Loucy (cell line): ENCODE data around the gene GPX1.

Source experiments
- EZH2phosphoT487 ChIP-seq: fragments of 200-600 bp; IDR thresholded peaks from 2 replicates; pipeline ENCODE4 v1.6.1; 2018; ENCODE audit warnings: antibody characterized with exemption, mild to moderate bottlenecking, moderate library complexity, borderline replicate concordance
- TF ChIP-seq, protein P1 (sequence below): fragments of 200-600 bp; sonication (generic); conservative IDR thresholded peaks from 2 replicates; pipeline ENCODE4 v1.5.1; 2014; ENCODE audit warnings: mild to moderate bottlenecking, antibody characterized with exemption, low read length

- TF ChIP-seq, protein P1, sequence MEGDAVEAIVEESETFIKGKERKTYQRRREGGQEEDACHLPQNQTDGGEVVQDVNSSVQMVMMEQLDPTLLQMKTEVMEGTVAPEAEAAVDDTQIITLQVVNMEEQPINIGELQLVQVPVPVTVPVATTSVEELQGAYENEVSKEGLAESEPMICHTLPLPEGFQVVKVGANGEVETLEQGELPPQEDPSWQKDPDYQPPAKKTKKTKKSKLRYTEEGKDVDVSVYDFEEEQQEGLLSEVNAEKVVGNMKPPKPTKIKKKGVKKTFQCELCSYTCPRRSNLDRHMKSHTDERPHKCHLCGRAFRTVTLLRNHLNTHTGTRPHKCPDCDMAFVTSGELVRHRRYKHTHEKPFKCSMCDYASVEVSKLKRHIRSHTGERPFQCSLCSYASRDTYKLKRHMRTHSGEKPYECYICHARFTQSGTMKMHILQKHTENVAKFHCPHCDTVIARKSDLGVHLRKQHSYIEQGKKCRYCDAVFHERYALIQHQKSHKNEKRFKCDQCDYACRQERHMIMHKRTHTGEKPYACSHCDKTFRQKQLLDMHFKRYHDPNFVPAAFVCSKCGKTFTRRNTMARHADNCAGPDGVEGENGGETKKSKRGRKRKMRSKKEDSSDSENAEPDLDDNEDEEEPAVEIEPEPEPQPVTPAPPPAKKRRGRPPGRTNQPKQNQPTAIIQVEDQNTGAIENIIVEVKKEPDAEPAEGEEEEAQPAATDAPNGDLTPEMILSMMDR, result no peak
- no peak for TF ChIP-seq EZH2phosphoT487
Observed at GRCh38 chr3:49387721-49388120, 29.6 kb upstream of the GPX1 start.
